Activated CD8-positive, alpha-beta memory T cell treated with anti-CD3 and anti-CD28 coated beads, Interleukin-2, amount 10 ng/mL, durations not matched to agents 7 days and 5 days (primary cell): ENCODE measurements around the gene EPB41L4B. TPM values are rescaled to one million over a fixed set of nuclear protein-coding genes. Genes with fewer than 3 reads are reported as not detected.

Experiments
- ATAC-seq: fragments of 150-1000 bp; cut with Tn5 transposase; one replicate; pipeline ENCODE4 v1.10.0; 2021; ENCODE audit warnings: moderate library complexity
- CTCF ChIA-PET: fragments of 350-600 bp; sonication (Branson Sonifier 250); formaldehyde crosslinking; loops from one replicate; lab custom pipeline; 2021; ENCODE audit warnings: antibody characterized with exemption; lab: Charles Lee
- DNase-seq: peaks from one replicate; pipeline ENCODE4 v3.0.0-alpha.2; 2020
- H3K27ac Mint-ChIP-seq: one replicate; pipeline ENCODE4 v1.8.0; 2021; ENCODE audit warnings: mild to moderate bottlenecking, mixed read lengths
- H3K27me3 Mint-ChIP-seq: one replicate; pipeline ENCODE4 v1.8.0; 2021; ENCODE audit warnings: mixed read lengths
- H3K36me3 Mint-ChIP-seq: one replicate; pipeline ENCODE4 v1.8.0; 2021; ENCODE audit warnings: mild to moderate bottlenecking, mixed read lengths
- H3K4me1 Mint-ChIP-seq: one replicate; pipeline ENCODE4 v1.8.0; 2021; ENCODE audit warnings: mixed read lengths
- H3K4me3 Mint-ChIP-seq: one replicate; pipeline ENCODE4 v1.8.0; 2021; ENCODE audit warnings: mild to moderate bottlenecking, moderate library complexity, mixed read lengths
- H3K9me3 Mint-ChIP-seq: one replicate; pipeline ENCODE4 v1.8.0; 2022; ENCODE audit warnings: low read depth, mixed read lengths
- total RNA-seq, 2 experiments: library from RNA; stranded (reverse); gene quantifications; one replicate each; pipeline ENCODE4 v1.2.3, GENCODE V29; 2021

EPB41L4B gene
- total RNA-seq, 2 experiments from 2014 or later, result 0.23 to 1.0 TPM

DNA sequence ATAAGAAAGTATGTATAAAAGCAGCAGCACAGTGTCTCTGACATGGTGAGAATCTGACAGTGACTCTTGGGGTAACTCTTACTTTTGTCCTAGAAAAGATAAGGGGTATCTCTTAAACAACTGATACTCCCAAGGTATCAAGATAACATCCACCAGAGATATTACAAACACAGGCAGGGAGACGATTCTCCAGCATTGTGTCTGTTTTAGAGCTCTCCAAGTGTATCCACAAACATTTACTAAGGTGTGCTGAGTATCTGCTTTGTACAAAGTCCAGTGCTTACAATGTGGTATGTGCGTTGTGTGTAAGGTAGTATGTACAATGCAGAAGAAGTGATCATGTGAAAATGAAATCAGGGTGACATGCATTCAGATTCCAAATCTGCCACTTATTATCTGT is 196.7 kb downstream of the EPB41L4B start:
- Mint-ChIP-seq H3K36me3 (peaks cover 2% of the 10 kb centered on the region), H3K4me3 (no peak overlapping the region)

DNA sequence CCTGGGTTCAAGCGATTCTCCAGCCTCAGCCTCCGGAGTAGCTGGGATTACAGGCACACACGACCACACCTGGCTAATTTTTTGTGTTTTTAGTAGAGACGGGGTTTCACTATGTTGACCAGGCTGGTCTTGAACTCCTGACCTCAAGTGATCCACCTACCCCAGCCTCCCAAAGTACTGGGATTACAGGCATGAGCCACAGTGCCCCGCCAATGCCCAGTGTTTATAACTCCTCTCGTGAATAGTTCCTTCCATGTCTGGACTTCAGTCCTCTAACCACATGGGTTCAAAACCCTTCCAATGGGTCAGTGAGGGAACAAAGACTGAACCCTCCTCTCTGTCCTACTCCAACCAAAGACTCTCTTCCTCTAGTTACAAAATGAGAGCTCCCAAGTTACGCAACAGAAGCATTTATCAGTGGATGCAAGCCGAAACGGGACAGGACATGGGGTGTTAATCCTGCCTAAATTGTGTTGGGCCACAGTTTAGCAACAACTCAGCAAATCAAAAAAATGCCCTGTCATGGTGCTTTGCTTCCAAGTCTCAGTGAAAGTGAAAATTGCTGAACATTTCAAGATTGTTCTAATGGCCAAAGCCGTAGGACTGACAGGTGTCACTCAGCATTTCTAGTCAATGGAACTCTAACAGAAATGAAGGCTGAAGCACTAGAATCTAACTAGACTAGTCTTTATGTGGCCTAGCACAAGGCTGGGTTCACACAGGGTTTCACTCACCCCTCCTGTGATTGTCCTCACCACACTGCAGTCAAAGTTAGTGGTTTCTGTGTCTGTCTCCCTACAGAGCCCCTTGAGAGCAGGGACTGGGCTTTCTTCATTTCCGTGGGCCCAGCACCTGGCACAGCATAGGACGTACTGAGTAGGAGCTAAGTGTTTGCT is 197.9 kb downstream of the EPB41L4B start:
- Mint-ChIP-seq H3K4me1 (peaks cover 24% of the 10 kb centered on the region), H3K4me3 (no peak overlapping the region), H3K36me3 (peaks cover 5% of the 10 kb centered on the region), H3K27ac (peak overlapping the region; percentile 29), H3K9me3 (no peaks in the 10 kb centered on the region), H3K27me3 (no peaks in the 10 kb centered on the region)
- CTCF ChIA-PET, result interaction anchor here (0.9 kb wide), 1 partner anchor 67 kb away, joined by 5 read pairs; no protein-coding TSS in a partner anchor
- ATAC-seq (no peak), DNase-seq (no peak)

More for the DNA sequence above, 196.7 kb downstream of the EPB41L4B start:
- Mint-ChIP-seq H3K27ac (no peak overlapping the region), H3K27me3 (no peaks in the 10 kb centered on the region), H3K4me1 (peaks cover 18% of the 10 kb centered on the region), H3K9me3 (no peaks in the 10 kb centered on the region)
- ATAC-seq, result no peak
- CTCF ChIA-PET, result no interaction called here
- DNase-seq, result no peak

Other genes starting within 250 kb of the EPB41L4B start
- 10 to 100 TPM; 25.9 to 39.2 TPM for gene TMEM245, start 201.1 kb downstream of the EPB41L4B start, total RNA-seq
- not detected for gene FRRS1L, start 153.8 kb downstream of the EPB41L4B start, total RNA-seq
- gene PTPN3, start 177.2 kb upstream of the EPB41L4B start, total RNA-seq, result 1 to 10 TPM in 1 of 2 experiments, under 1 TPM in 1; 0.50 to 4.1 TPM